H9 (cell line): ENCODE data around the gene FRAS1. TPM values are rescaled to one million over a fixed set of nuclear protein-coding genes. Genes with fewer than 3 reads are reported as not detected.

ENCODE experiments used
- DNase-seq: peaks from one replicate; pipeline ENCODE4 v3.0.0-alpha.2; 2017
- H2AFZ ChIP-seq: one replicate; pipeline ENCODE4 v1.6.1; 2013; ENCODE audit warnings: mild to moderate bottlenecking, low read length, control low read depth, moderate library complexity
- H2AK5ac ChIP-seq: 2 replicates; pipeline ENCODE4 v1.6.1; 2013; ENCODE audit warnings: low read length, control low read depth, mixed read lengths; ENCODE audit not compliant: insufficient read length
- H2BK120ac ChIP-seq: one replicate; pipeline ENCODE4 v1.6.1; 2013; ENCODE audit warnings: low read depth, mild to moderate bottlenecking, low read length, control low read depth, inconsistent platforms; ENCODE audit not compliant: poor library complexity, severe bottlenecking
- H2BK12ac ChIP-seq: 2 replicates; pipeline ENCODE4 v1.6.1; 2013; ENCODE audit warnings: low read length, control low read depth, mixed read lengths, low read depth; ENCODE audit not compliant: insufficient read length
- H2BK15ac ChIP-seq: 2 replicates; pipeline ENCODE4 v1.6.1; 2013; ENCODE audit warnings: low read depth, low read length, control low read depth
- H2BK20ac ChIP-seq: one replicate; pipeline ENCODE4 v1.6.1; 2013; ENCODE audit warnings: low read depth, mild to moderate bottlenecking, low read length, control low read depth, inconsistent platforms; ENCODE audit not compliant: poor library complexity, severe bottlenecking
- H2BK5ac ChIP-seq: 2 replicates; pipeline ENCODE4 v1.6.1; 2013; ENCODE audit warnings: low read length, control low read depth, mixed read lengths; ENCODE audit not compliant: insufficient read length
- H3K14ac ChIP-seq: 2 replicates; pipeline ENCODE4 v1.6.1; 2013; ENCODE audit warnings: low read length, control low read depth; ENCODE audit not compliant: insufficient read depth
- H3K18ac ChIP-seq: 2 replicates; pipeline ENCODE4 v1.6.1; 2013; ENCODE audit warnings: low read depth, mild to moderate bottlenecking, mixed read lengths, low read length, control low read depth; ENCODE audit not compliant: insufficient read length
- H3K23ac ChIP-seq: 2 replicates; pipeline ENCODE4 v1.6.1; 2013; ENCODE audit warnings: low read length, control low read depth, mixed read lengths, low read depth; ENCODE audit not compliant: insufficient read length
- H3K23me2 ChIP-seq: 2 replicates; pipeline ENCODE4 v1.6.1; 2013; ENCODE audit warnings: low read depth, mild to moderate bottlenecking, mixed read lengths, low read length, control low read depth; ENCODE audit not compliant: insufficient read length, poor library complexity, severe bottlenecking
- H3K27ac ChIP-seq: 2 replicates; pipeline ENCODE4 v1.5.1; 2013; ENCODE audit warnings: low read length, control low read depth, mixed read lengths, low read depth; ENCODE audit not compliant: insufficient read length
- H3K27me3 ChIP-seq: 2 replicates; pipeline ENCODE4 v1.6.1; 2013; ENCODE audit warnings: low read length, control low read depth, inconsistent platforms; ENCODE audit not compliant: insufficient read depth
- H3K4ac ChIP-seq: 2 replicates; pipeline ENCODE4 v1.6.1; 2013; ENCODE audit warnings: low read depth, mild to moderate bottlenecking, control low read depth, inconsistent platforms, low read length, moderate library complexity
- H3K4me1 ChIP-seq: 2 replicates; pipeline ENCODE4 v1.6.1; 2013; ENCODE audit warnings: low read length, control low read depth, inconsistent platforms; ENCODE audit not compliant: insufficient read depth
- H3K4me2 ChIP-seq: 2 replicates; pipeline ENCODE4 v1.6.1; 2013; ENCODE audit warnings: low read length, control low read depth, mixed read lengths; ENCODE audit not compliant: insufficient read length, insufficient read depth
- H3K56ac ChIP-seq: 2 replicates; pipeline ENCODE4 v1.6.1; 2013; ENCODE audit warnings: low read depth, mild to moderate bottlenecking, mixed read lengths, low read length, control low read depth; ENCODE audit not compliant: insufficient read length
- H3K79me1 ChIP-seq: 2 replicates; pipeline ENCODE4 v1.6.1; 2013; ENCODE audit warnings: low read depth, mild to moderate bottlenecking, moderate library complexity, low read length, control low read depth, inconsistent platforms; ENCODE audit not compliant: insufficient read depth, poor library complexity, severe bottlenecking
- H3K79me2 ChIP-seq: 2 replicates; pipeline ENCODE4 v1.6.1; 2013; ENCODE audit warnings: low read length, control low read depth, inconsistent platforms; ENCODE audit not compliant: insufficient read depth
- H3K9ac ChIP-seq: 2 replicates; pipeline ENCODE4 v1.6.1; 2013; ENCODE audit warnings: low read length, control low read depth, mixed read lengths; ENCODE audit not compliant: insufficient read length; ENCODE audit errors: extremely low read depth
- H3K9me3 ChIP-seq: one replicate; pipeline ENCODE4 v1.6.1; 2013; ENCODE audit warnings: low read depth, low read length, inconsistent platforms; ENCODE audit not compliant: control insufficient read depth
- H3T11ph ChIP-seq: one replicate; pipeline ENCODE4 v1.6.1; 2013; ENCODE audit warnings: mild to moderate bottlenecking, low read length, control low read depth, inconsistent platforms
- H4K20me1 ChIP-seq: one replicate; pipeline ENCODE4 v1.6.1; 2013; ENCODE audit not compliant: control insufficient read depth, insufficient read length, insufficient read depth
- H4K5ac ChIP-seq: 2 replicates; pipeline ENCODE4 v1.6.1; 2013; ENCODE audit warnings: low read depth, mild to moderate bottlenecking, mixed read lengths, low read length, control low read depth; ENCODE audit not compliant: insufficient read length
- H4K8ac ChIP-seq: replicated peaks from 2 replicates; pipeline ENCODE4 v1.6.1; 2013; ENCODE audit warnings: low read length, control low read depth, mixed read lengths, low read depth; ENCODE audit not compliant: insufficient read length
- H4K91ac ChIP-seq: 2 replicates; pipeline ENCODE4 v1.6.1; 2013; ENCODE audit warnings: low read depth, mild to moderate bottlenecking, moderate library complexity, mixed read lengths, low read length, control low read depth; ENCODE audit not compliant: insufficient read length
- H3K27ac Mint-ChIP-seq, 3 experiments: 2 replicates in 2 of 3; 3 replicates in 1 of 3; pipeline ENCODE4 v1.8.0; 2020 to 2021; ENCODE audit warnings: mixed read lengths in 3 of 3, mild to moderate bottlenecking in 1 of 3, moderate library complexity in 1 of 3
- H3K27me3 Mint-ChIP-seq: 2 replicates; pipeline ENCODE4 v1.8.0; 2021; ENCODE audit warnings: low read depth, mild to moderate bottlenecking, moderate library complexity, mixed read lengths
- H3K36me3 Mint-ChIP-seq, 3 experiments: 2 replicates in 2 of 3; 3 replicates in 1 of 3; pipeline ENCODE4 v1.8.0; 2020 to 2021; ENCODE audit warnings: low read depth in 3 of 3, mixed read lengths in 3 of 3; ENCODE audit not compliant: insufficient read depth in 1 of 3
- H3K4me1 Mint-ChIP-seq, 2 experiments: 2 replicates each; pipeline ENCODE4 v1.8.0; 2020; ENCODE audit warnings: mixed read lengths in 2 of 2
- H3K4me3 Mint-ChIP-seq, 2 experiments: 2 replicates in 1 of 2; 3 replicates in 1 of 2; pipeline ENCODE4 v1.8.0; 2020 to 2021; ENCODE audit warnings: mild to moderate bottlenecking in 2 of 2, mixed read lengths in 2 of 2, moderate library complexity in 1 of 2
- H3K9me3 Mint-ChIP-seq, 2 experiments: 2 replicates in 1 of 2; 3 replicates in 1 of 2; pipeline ENCODE4 v1.8.0; 2020; ENCODE audit warnings: mild to moderate bottlenecking in 2 of 2, mixed read lengths in 2 of 2, moderate library complexity in 1 of 2
- CTCF ChIP-seq: fragments of 200-600 bp; sonication (generic); conservative IDR thresholded peaks from 3 replicates; pipeline ENCODE4 v1.8.0; 2021; ENCODE audit warnings: antibody characterized with exemption, mild to moderate bottlenecking
- WGBS: extraction: QIAGEN DNeasy Blood & Tissue Kit; methylation state at CpG from one replicate; pipeline ENCODE4 v1.1.7; 2013; ENCODE audit warnings: missing lambda C conversion rate, low lambda C conversion rate, mixed read lengths; ENCODE audit not compliant: insufficient read length; ENCODE audit errors: extremely low coverage; 5-methylcytosine and 5-hydroxymethylcytosine counted together
- total RNA-seq: library from RNA; stranded (reverse); gene quantifications from 2 replicates; pipeline ENCODE4 v1.2.1, GENCODE V29; 2021

The FRAS1 gene
- total RNA-seq, 1 experiment from 2014 or later, result 58.5 TPM

GRCh38 chr4:78360466-78360865 lies 303.3 kb downstream of the FRAS1 start:
- H3K27me3 Mint-ChIP-seq, result no peaks in the 10 kb centered on the region
- Histone ChIP-seq H3K14ac (no peak overlapping the region), H3K9ac (no peak overlapping the region), H4K20me1 (no peaks in the 10 kb centered on the region), H3T11ph (no peak overlapping the region), H3K23me2 (no peaks in the 10 kb centered on the region), H3K79me1 (no peaks in the 10 kb centered on the region), H4K91ac (no peak overlapping the region), H2BK15ac (no peak overlapping the region), H3K27ac (no peak overlapping the region), H3K27me3 (no peaks in the 10 kb centered on the region), H2BK20ac (no peak overlapping the region), H3K79me2 (no peaks in the 10 kb centered on the region), H2BK12ac (no peak overlapping the region), H4K5ac (no peak overlapping the region), H2BK5ac (no peak overlapping the region), H3K4ac (no peak overlapping the region), H3K56ac (no peak overlapping the region), H3K4me2 (no peak overlapping the region), H2AFZ (no peak overlapping the region), H4K8ac (no peak overlapping the region), H3K23ac (no peak overlapping the region), H3K4me1 (peaks cover 20% of the 10 kb centered on the region), H3K9me3 (no peaks in the 10 kb centered on the region), H2AK5ac (no peak overlapping the region), H3K18ac (no peak overlapping the region), H2BK120ac (no peak overlapping the region)
- TF ChIP-seq CTCF, result no peak
- H3K4me1 Mint-ChIP-seq, result peaks cover 62 to 65% of the 10 kb centered on the region in 2 experiments
- H3K4me3 Mint-ChIP-seq, result no peak overlapping the region
- WGBS, result no CpG with 5 or more reads among the region's 3 CpGs
- no peak for DNase-seq
- peaks cover 10 to 27% (median 11%) of the 10 kb centered on the region in 3 experiments; a peak in 6 of 7 replicates for H3K36me3 Mint-ChIP-seq
- peak overlapping the region; percentile 2 to 68 (median 46); a peak in 6 of 7 replicates for H3K27ac Mint-ChIP-seq
- no peaks in the 10 kb centered on the region for H3K9me3 Mint-ChIP-seq
